Adrenal gland (tissue), 5 donors: ENCODE data around the gene PGAP1.

Source experiments
- POLR2A ChIP-seq, 2 donors: fragments of 450-650 bp; IDR thresholded peaks; one replicate each; pipeline ENCODE4 v1.6.1; 2017; ENCODE audit warnings: antibody characterized with exemption in 2 of 2, mild to moderate bottlenecking in 2 of 2, moderate library complexity in 1 of 2
- TF ChIP-seq, protein P1 (sequence below), 6 experiments: fragments of 450-650 bp in 4 of 6; fragments of 200-600 bp in 2 of 6; sonication (generic) in 1 of 6; IDR thresholded peaks; 1 replicate in 5 of 6; 2 replicates in 1 of 6; pipeline versions ENCODE4 v1.5.1 to v1.8.0; 2016 to 2021; ENCODE audit warnings: antibody characterized with exemption in 6 of 6, mild to moderate bottlenecking in 2 of 6, moderate library complexity in 1 of 6
- donor health status: DM: no; HTN: no; CAD: no.

DNA sequence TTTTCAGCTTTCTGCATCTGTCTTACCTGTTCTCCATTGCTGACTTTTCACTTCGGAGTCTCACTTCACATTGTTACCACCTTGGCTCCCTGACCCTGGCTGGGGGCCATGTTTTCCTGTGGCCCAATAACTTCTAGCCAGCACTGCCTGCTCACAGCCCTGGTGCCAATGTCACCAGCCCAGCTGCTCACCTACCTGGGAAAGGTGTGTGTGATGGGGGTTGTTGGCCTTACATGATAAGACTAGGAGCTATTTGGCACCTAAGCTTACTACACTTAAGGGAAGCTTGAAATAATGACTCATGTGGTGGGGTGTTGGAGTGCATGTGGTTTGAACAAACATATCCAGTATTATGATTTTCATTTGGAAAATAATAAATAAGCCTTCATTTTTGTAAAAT is 37.5 kb upstream of the PGAP1 start:
- TF ChIP-seq, protein P1, sequence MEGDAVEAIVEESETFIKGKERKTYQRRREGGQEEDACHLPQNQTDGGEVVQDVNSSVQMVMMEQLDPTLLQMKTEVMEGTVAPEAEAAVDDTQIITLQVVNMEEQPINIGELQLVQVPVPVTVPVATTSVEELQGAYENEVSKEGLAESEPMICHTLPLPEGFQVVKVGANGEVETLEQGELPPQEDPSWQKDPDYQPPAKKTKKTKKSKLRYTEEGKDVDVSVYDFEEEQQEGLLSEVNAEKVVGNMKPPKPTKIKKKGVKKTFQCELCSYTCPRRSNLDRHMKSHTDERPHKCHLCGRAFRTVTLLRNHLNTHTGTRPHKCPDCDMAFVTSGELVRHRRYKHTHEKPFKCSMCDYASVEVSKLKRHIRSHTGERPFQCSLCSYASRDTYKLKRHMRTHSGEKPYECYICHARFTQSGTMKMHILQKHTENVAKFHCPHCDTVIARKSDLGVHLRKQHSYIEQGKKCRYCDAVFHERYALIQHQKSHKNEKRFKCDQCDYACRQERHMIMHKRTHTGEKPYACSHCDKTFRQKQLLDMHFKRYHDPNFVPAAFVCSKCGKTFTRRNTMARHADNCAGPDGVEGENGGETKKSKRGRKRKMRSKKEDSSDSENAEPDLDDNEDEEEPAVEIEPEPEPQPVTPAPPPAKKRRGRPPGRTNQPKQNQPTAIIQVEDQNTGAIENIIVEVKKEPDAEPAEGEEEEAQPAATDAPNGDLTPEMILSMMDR (IDR thresholded peaks at IDR 0.05) = no peak
- no peak for TF ChIP-seq POLR2A (IDR thresholded peaks at IDR 0.05)
